Liver (tissue), 9 donors: ENCODE results near the gene RGS3. TPM values are rescaled to one million over a fixed set of nuclear protein-coding genes. Genes with fewer than 3 reads are reported as not detected.

Source experiments
- DNase-seq: peaks from one replicate; pipeline ENCODE4 v3.0.0-alpha.2; 2017; ENCODE audit warnings: low spot score
- H3K27ac ChIP-seq, 2 donors: one replicate each; pipeline ENCODE4 v1.7.0; 2013; ENCODE audit warnings: inconsistent platforms in 2 of 2, low read length in 2 of 2, control low read depth in 1 of 2, low read depth in 1 of 2, mild to moderate bottlenecking in 1 of 2
- H3K27me3 ChIP-seq, 4 donors: one replicate each; pipeline versions ENCODE4 v1.6.1 to v1.7.0; 2013; ENCODE audit warnings: low read length in 3 of 4, inconsistent platforms in 1 of 4, mild to moderate bottlenecking in 1 of 4, moderate library complexity in 1 of 4; ENCODE audit not compliant: control insufficient read depth in 4 of 4, insufficient read depth in 4 of 4
- H3K36me3 ChIP-seq, 4 donors: one replicate each; pipeline versions ENCODE4 v1.6.1 to v1.7.0; 2013; ENCODE audit warnings: low read length in 3 of 4, mild to moderate bottlenecking in 3 of 4, low read depth in 1 of 4, moderate library complexity in 1 of 4; ENCODE audit not compliant: control insufficient read depth in 4 of 4, insufficient read depth in 3 of 4
- H3K4me1 ChIP-seq, 4 donors: one replicate each; pipeline versions ENCODE4 v1.6.1 to v1.7.0; 2013; ENCODE audit warnings: low read length in 3 of 4, mild to moderate bottlenecking in 3 of 4, moderate library complexity in 1 of 4; ENCODE audit not compliant: control insufficient read depth in 4 of 4, insufficient read depth in 4 of 4
- H3K4me3 ChIP-seq, 3 donors: one replicate each; pipeline versions ENCODE4 v1.6.1 to v1.7.0; 2013; ENCODE audit warnings: low read length in 3 of 3, control low read depth in 1 of 3, low read depth in 1 of 3, mild to moderate bottlenecking in 1 of 3
- H3K9ac ChIP-seq, 2 donors: one replicate each; pipeline ENCODE4 v1.7.0; 2013; ENCODE audit warnings: low read length in 2 of 2, mild to moderate bottlenecking in 2 of 2, moderate library complexity in 2 of 2, control low read depth in 1 of 2, low read depth in 1 of 2
- H3K9me3 ChIP-seq, 4 donors: one replicate each; pipeline versions ENCODE4 v1.6.1 to v1.7.0; 2013; ENCODE audit warnings: low read length in 3 of 4; ENCODE audit not compliant: control insufficient read depth in 4 of 4
- FOXA1 ChIP-seq: IDR thresholded peaks from 2 replicates; pipeline ENCODE4 v1.6.1; 2016; ENCODE audit warnings: antibody characterized with exemption
- GABPA ChIP-seq, 2 donors: IDR thresholded peaks in 1 of 2; conservative IDR thresholded peaks in 1 of 2; 2 replicates each; pipeline ENCODE4 v1.6.1; 2016; ENCODE audit warnings: antibody characterized with exemption in 2 of 2, mild to moderate bottlenecking in 1 of 2, moderate library complexity in 1 of 2
- NR2F2 ChIP-seq: IDR thresholded peaks from 2 replicates; pipeline ENCODE4 v1.6.1; 2016; ENCODE audit warnings: antibody characterized with exemption
- TAF1 ChIP-seq: conservative IDR thresholded peaks from 2 replicates; pipeline ENCODE4 v1.6.1; 2016; ENCODE audit warnings: antibody characterized with exemption, mild to moderate bottlenecking
- WGBS: extraction: QIAGEN DNeasy Blood & Tissue Kit; methylation state at CpG from one replicate; pipeline ENCODE4 v1.1.7; 2013; 5-methylcytosine and 5-hydroxymethylcytosine counted together
- polyA plus RNA-seq, 2 donors: library from polyadenylated mRNA; stranded (reverse) in 1 of 2; unstranded in 1 of 2; fragments of 200-250 nt in 1 of 2; fragments of >200 nt in 1 of 2; fragmentation: Nextera tagmentation in 1 of 2; extraction: Ambion mirVana in 1 of 2; gene quantifications; one replicate each; pipeline versions ENCODE4 v1.2.1 to v1.2.3, GENCODE V29; 2013 to 2015
- total RNA-seq, 2 donors: library from RNA; depleted of rRNA; stranded (reverse); fragments of >200 nt; gene quantifications; one replicate each; pipeline ENCODE4 v1.2.3, GENCODE V29; 2014
- TF ChIP-seq, protein P1 (sequence below): IDR thresholded peaks from 2 replicates; pipeline ENCODE4 v1.6.1; 2016; ENCODE audit warnings: antibody characterized with exemption, mild to moderate bottlenecking
- TF ChIP-seq, protein P2 (sequence below): IDR thresholded peaks from 2 replicates; pipeline ENCODE4 v1.6.1; 2016; ENCODE audit warnings: antibody characterized with exemption
- TF ChIP-seq, protein P3 (sequence below): fragments of 150-350 bp; IDR thresholded peaks from 2 replicates; pipeline ENCODE4 v1.5.1; 2017; ENCODE audit warnings: improper control_type of control experiment, low read depth, low read length; ENCODE audit not compliant: missing input control
- TF ChIP-seq, protein P4 (sequence below): IDR thresholded peaks from 2 replicates; pipeline ENCODE4 v1.6.1; 2016; ENCODE audit warnings: antibody characterized with exemption
- donor health status: healthy.
- donor health status: healthy.
- donor health status: healthy.
- donor health status: healthy.
- donor health status: healthy.

RGS3 gene
- total and polyA plus RNA-seq, 4 donors, result 13.0 to 65.0 (median 28.3) TPM

DNA sequence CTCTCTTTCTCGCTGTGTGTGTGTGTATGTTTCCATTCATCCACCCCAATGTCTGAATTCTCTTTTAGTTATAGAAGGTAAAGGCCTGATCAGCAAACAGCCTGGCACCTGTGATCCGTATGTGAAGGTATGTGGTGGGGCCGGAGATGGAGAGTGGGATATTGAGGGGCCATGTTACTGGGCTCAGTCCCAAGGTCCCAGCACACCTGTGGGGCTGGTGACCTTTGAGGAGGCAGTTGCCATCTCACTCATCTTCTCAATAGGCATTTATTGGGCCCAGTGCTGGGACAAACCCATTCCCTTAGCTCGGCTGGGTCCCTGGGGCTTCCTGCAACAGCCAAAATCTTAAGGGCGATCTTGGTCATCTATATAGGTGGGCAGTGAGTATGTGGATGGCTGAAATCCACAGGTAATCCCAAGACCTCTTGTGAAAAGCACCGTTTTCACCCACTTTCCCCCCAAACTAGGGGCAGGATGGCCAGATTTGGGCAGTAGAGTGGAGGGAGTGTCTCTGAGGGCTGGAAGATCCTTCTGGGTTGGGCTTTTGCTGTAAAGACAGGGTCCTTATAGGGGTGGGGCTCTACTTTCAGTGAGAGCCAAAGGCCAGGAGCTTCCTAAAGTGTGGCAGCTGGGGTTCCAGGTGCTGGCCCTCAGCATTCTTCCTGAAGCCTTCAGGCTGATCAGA, 19.6 kb downstream of the RGS3 start (continued):
- TF ChIP-seq, protein P1, sequence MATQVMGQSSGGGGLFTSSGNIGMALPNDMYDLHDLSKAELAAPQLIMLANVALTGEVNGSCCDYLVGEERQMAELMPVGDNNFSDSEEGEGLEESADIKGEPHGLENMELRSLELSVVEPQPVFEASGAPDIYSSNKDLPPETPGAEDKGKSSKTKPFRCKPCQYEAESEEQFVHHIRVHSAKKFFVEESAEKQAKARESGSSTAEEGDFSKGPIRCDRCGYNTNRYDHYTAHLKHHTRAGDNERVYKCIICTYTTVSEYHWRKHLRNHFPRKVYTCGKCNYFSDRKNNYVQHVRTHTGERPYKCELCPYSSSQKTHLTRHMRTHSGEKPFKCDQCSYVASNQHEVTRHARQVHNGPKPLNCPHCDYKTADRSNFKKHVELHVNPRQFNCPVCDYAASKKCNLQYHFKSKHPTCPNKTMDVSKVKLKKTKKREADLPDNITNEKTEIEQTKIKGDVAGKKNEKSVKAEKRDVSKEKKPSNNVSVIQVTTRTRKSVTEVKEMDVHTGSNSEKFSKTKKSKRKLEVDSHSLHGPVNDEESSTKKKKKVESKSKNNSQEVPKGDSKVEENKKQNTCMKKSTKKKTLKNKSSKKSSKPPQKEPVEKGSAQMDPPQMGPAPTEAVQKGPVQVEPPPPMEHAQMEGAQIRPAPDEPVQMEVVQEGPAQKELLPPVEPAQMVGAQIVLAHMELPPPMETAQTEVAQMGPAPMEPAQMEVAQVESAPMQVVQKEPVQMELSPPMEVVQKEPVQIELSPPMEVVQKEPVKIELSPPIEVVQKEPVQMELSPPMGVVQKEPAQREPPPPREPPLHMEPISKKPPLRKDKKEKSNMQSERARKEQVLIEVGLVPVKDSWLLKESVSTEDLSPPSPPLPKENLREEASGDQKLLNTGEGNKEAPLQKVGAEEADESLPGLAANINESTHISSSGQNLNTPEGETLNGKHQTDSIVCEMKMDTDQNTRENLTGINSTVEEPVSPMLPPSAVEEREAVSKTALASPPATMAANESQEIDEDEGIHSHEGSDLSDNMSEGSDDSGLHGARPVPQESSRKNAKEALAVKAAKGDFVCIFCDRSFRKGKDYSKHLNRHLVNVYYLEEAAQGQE, result no peak
- TF ChIP-seq, protein P2, sequence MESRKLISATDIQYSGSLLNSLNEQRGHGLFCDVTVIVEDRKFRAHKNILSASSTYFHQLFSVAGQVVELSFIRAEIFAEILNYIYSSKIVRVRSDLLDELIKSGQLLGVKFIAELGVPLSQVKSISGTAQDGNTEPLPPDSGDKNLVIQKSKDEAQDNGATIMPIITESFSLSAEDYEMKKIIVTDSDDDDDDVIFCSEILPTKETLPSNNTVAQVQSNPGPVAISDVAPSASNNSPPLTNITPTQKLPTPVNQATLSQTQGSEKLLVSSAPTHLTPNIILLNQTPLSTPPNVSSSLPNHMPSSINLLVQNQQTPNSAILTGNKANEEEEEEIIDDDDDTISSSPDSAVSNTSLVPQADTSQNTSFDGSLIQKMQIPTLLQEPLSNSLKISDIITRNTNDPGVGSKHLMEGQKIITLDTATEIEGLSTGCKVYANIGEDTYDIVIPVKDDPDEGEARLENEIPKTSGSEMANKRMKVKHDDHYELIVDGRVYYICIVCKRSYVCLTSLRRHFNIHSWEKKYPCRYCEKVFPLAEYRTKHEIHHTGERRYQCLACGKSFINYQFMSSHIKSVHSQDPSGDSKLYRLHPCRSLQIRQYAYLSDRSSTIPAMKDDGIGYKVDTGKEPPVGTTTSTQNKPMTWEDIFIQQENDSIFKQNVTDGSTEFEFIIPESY, result no peak
- TF ChIP-seq NR2F2 (no peak), GABPA (IDR thresholded peaks at IDR 0.05 in 1 of 2, conservative IDR thresholded peaks at IDR 0.05 in 1 of 2) (no peak), FOXA1 (no peak)

DNA sequence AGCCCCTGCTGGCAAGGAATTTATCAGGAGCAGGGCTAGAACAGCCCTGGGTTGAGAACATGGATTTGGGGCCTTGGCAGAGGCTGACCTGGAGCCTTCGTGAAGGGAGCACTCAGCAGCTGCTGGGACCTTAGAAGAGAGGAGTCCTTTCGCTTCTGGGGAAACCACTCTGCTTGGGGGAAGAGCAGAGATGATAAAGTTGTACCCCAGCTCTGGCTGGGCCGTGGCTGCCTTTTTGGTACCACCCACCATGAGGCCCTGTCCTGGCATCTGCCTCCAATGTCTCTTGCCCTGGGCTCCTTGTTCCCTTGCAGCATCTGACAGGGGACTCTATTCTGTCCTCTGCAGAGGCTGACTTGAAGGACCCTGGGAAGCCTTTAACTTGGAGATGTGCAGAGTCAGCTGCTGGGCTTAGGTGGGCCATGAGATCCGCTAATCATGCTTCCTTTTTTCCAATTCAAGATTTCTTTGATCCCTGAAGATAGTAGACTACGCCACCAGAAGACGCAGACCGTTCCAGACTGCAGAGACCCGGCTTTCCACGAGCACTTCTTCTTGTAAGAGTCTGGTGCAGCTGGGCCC, 20.2 kb downstream of the RGS3 start:
- H3K4me3 ChIP-seq, result no peak overlapping the region
- 84% methylated on average over 9 of the region's 9 CpGs for WGBS
- H3K27ac ChIP-seq, result no peak overlapping the region
- H3K27me3 ChIP-seq, result no peaks in the 10 kb centered on the region
- TF ChIP-seq, protein P3, sequence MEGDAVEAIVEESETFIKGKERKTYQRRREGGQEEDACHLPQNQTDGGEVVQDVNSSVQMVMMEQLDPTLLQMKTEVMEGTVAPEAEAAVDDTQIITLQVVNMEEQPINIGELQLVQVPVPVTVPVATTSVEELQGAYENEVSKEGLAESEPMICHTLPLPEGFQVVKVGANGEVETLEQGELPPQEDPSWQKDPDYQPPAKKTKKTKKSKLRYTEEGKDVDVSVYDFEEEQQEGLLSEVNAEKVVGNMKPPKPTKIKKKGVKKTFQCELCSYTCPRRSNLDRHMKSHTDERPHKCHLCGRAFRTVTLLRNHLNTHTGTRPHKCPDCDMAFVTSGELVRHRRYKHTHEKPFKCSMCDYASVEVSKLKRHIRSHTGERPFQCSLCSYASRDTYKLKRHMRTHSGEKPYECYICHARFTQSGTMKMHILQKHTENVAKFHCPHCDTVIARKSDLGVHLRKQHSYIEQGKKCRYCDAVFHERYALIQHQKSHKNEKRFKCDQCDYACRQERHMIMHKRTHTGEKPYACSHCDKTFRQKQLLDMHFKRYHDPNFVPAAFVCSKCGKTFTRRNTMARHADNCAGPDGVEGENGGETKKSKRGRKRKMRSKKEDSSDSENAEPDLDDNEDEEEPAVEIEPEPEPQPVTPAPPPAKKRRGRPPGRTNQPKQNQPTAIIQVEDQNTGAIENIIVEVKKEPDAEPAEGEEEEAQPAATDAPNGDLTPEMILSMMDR, result no peak
- TF ChIP-seq, protein P4, sequence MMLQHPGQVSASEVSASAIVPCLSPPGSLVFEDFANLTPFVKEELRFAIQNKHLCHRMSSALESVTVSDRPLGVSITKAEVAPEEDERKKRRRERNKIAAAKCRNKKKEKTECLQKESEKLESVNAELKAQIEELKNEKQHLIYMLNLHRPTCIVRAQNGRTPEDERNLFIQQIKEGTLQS, result no peak
- TF ChIP-seq, protein P1, result no peak
- TF ChIP-seq NR2F2, result no peak
- TF ChIP-seq TAF1, result no peak
- TF ChIP-seq FOXA1, result no peak
- H3K9me3 ChIP-seq, result no peaks in the 10 kb centered on the region
- no peak overlapping the region for H3K9ac ChIP-seq
- no peak for DNase-seq
- H3K4me1 ChIP-seq, result peaks cover 0 to 5% (median 3%) of the 10 kb centered on the region in 4 donors
- H3K36me3 ChIP-seq, result no peaks in the 10 kb centered on the region
